ENCODE data around the gene LEMD3. TPM values are rescaled to one million over a fixed set of nuclear protein-coding genes. Genes with fewer than 3 reads are reported as not detected.
A peak's percentile ranks its signal among the peaks of the same experiment; 100 is the strongest.

Gene LEMD3
- polyA plus RNA-seq, 4 donors, result 35.1 to 45.3 (median 42.0) TPM

GRCh38 chr12:65168681-65169319 is 583 bp upstream of the LEMD3 start:
- DNase-seq (ENCODE audit: low read depth in 4 of 4, low spot score in 3 of 4), result no peak

GRCh38 chr12:65170209-65170881 is 962 bp downstream of the LEMD3 start:
- peak in 2 of 4 donors; percentile 21 to 27 for DNase-seq (ENCODE audit: low read depth in 4 of 4, low spot score in 3 of 4)

- DNase-seq (ENCODE audit: low read depth in 4 of 4, low spot score in 3 of 4), result no peak
These were observed 1.7 kb downstream of the LEMD3 start for GRCh38 chr12:65171073-65171472.

- DNase-seq (ENCODE audit: low read depth in 4 of 4, low spot score in 3 of 4), result no peak
These were observed 2.5 kb downstream of the LEMD3 start for GRCh38 chr12:65171870-65172269.

GRCh38 chr12:65175385-65175784 is 6.0 kb downstream of the LEMD3 start:
- no peak for DNase-seq (ENCODE audit: low read depth in 4 of 4, low spot score in 3 of 4)

GRCh38 chr12:65182012-65182739 is 12.8 kb downstream of the LEMD3 start:
- no peak for DNase-seq (ENCODE audit: low read depth in 4 of 4, low spot score in 3 of 4)

GRCh38 chr12:65184176-65184857 is 14.9 kb downstream of the LEMD3 start:
- DNase-seq (ENCODE audit: low read depth in 4 of 4, low spot score in 3 of 4), result no peak

GRCh38 chr12:65184858-65185229 is 15.5 kb downstream of the LEMD3 start:
- DNase-seq (ENCODE audit: low read depth in 4 of 4, low spot score in 3 of 4), result no peak

- DNase-seq (ENCODE audit: low read depth in 4 of 4, low spot score in 3 of 4), result no peak
These were observed 18.3 kb downstream of the LEMD3 start for GRCh38 chr12:65187665-65188064.

- no peak for DNase-seq (ENCODE audit: low read depth in 4 of 4, low spot score in 3 of 4)
These were observed 18.9 kb downstream of the LEMD3 start for GRCh38 chr12:65188179-65188701.

- no peak for DNase-seq (ENCODE audit: low read depth in 4 of 4, low spot score in 3 of 4)
These were observed 19.8 kb downstream of the LEMD3 start for GRCh38 chr12:65189028-65189718.

GRCh38 chr12:65192963-65193516 is 23.7 kb downstream of the LEMD3 start:
- no peak for DNase-seq (ENCODE audit: low read depth in 4 of 4, low spot score in 3 of 4)

GRCh38 chr12:65194949-65195348 is 25.6 kb downstream of the LEMD3 start:
- DNase-seq (ENCODE audit: low read depth in 4 of 4, low spot score in 3 of 4), result no peak

GRCh38 chr12:65195387-65196055 is 26.1 kb downstream of the LEMD3 start:
- DNase-seq (ENCODE audit: low read depth in 4 of 4, low spot score in 3 of 4), result no peak

- no peak for DNase-seq (ENCODE audit: low read depth in 4 of 4, low spot score in 3 of 4)
These were observed 27.6 kb downstream of the LEMD3 start for GRCh38 chr12:65196762-65197567.

GRCh38 chr12:65199604-65200003 is 30.2 kb downstream of the LEMD3 start:
- DNase-seq (ENCODE audit: low read depth in 4 of 4, low spot score in 3 of 4), result no peak

- DNase-seq (ENCODE audit: low read depth in 4 of 4, low spot score in 3 of 4), result no peak
These were observed 30.8 kb downstream of the LEMD3 start for GRCh38 chr12:65200007-65200665.

GRCh38 chr12:65203376-65203775 is 34.0 kb downstream of the LEMD3 start:
- DNase-seq (ENCODE audit: low read depth in 4 of 4, low spot score in 3 of 4), result no peak
